NCI-H2171 treated with DMSO at 0.1 percent for 48 hours (cell line): ENCODE results near the gene MOB4.
A peak's percentile ranks its signal among the peaks of the same experiment; 100 is the strongest.

Source experiments
- DNase-seq: peaks from one replicate; lab custom pipeline; 2025; lab: John Stamatoyannopoulos, UW

The MOB4 gene

GRCh38 chr2:197591339-197592072, 75.6 kb downstream of the MOB4 start:
- DNase-seq = no peak

- DNase-seq = no peak
These were observed 80.9 kb downstream of the MOB4 start for GRCh38 chr2:197596766-197597165.

GRCh38 chr2:197597166-197597565, 81.3 kb downstream of the MOB4 start:
- no peak for DNase-seq

GRCh38 chr2:197598450-197598849, 82.6 kb downstream of the MOB4 start:
- no peak for DNase-seq

- DNase-seq = peak; percentile 71
These were observed 83.6 kb downstream of the MOB4 start for GRCh38 chr2:197599285-197599965.

GRCh38 chr2:197600306-197600705, 84.4 kb downstream of the MOB4 start:
- no peak for DNase-seq

DNA sequence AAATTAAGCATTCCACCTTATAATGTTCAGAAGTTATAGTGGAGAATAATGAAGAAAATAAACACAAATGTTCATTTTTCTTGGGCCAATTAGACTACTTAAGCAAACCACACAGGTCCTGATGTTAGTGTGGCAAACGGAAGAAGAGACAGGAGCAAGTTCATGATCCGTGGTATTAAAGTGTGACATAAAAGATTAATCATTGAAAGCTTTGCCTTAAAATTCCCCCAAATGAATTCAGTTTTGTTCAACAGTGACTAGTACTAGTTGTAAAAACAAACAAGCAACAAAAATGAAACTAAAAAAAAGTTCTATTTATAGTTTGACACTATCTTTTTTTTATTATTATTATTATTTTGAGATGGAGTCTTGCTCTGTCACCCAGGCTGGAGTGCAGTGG, 85.9 kb downstream of the MOB4 start:
- no peak for DNase-seq
